B cell (primary cell): ENCODE results near the gene SRD5A3.

ENCODE experiments used
- EZH2 ChIP-seq: IDR thresholded peaks from 2 replicates; pipeline ENCODE4 v1.6.1; 2012; ENCODE audit warnings: borderline replicate concordance, low read depth, mild to moderate bottlenecking, moderate library complexity, low read length; ENCODE audit not compliant: insufficient read depth, poor library complexity, severe bottlenecking
- TF ChIP-seq, protein P1 (sequence below): fragments of 200-600 bp; IDR thresholded peaks from one replicate; pipeline ENCODE4 v1.8.0; 2022; ENCODE audit warnings: antibody characterized with exemption, mild to moderate bottlenecking

DNA sequence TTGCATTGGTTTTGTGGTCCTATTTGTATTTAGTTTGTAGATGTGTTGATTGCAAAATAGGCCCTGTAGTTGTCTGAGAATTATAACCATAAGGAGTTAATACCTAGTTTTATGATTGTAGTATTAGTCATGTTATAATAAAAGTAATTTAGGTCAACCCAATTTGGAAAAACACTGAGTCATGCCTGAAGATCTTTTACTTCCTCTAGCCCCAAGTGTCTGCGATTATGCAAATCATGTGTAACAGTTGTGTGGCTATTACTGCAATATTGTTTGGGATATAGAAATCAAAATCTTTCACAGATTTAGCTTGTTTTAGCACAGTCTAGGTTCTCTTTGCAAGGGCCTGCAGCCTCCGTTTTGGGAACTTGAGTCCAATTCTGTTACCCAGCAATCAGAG is 12.6 kb downstream of the SRD5A3 start:
- TF ChIP-seq, protein P1, sequence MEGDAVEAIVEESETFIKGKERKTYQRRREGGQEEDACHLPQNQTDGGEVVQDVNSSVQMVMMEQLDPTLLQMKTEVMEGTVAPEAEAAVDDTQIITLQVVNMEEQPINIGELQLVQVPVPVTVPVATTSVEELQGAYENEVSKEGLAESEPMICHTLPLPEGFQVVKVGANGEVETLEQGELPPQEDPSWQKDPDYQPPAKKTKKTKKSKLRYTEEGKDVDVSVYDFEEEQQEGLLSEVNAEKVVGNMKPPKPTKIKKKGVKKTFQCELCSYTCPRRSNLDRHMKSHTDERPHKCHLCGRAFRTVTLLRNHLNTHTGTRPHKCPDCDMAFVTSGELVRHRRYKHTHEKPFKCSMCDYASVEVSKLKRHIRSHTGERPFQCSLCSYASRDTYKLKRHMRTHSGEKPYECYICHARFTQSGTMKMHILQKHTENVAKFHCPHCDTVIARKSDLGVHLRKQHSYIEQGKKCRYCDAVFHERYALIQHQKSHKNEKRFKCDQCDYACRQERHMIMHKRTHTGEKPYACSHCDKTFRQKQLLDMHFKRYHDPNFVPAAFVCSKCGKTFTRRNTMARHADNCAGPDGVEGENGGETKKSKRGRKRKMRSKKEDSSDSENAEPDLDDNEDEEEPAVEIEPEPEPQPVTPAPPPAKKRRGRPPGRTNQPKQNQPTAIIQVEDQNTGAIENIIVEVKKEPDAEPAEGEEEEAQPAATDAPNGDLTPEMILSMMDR, result no peak
- TF ChIP-seq EZH2, result no peak
